OCI-LY7 (cell line): ENCODE measurements around the gene CDKN2A.

Experiments
- CTCF ChIP-seq: fragments of 200-600 bp; sonication (generic); conservative IDR thresholded peaks from 2 replicates; pipeline ENCODE4 v1.5.1; 2014; ENCODE audit warnings: mild to moderate bottlenecking, antibody characterized with exemption, low read length, moderate library complexity, mixed read lengths
- EZH2phosphoT487 ChIP-seq: fragments of 200-600 bp; sonication (generic); IDR thresholded peaks from 2 replicates; pipeline ENCODE4 v1.6.1; 2018; ENCODE audit warnings: low read depth, borderline replicate concordance, mild to moderate bottlenecking, mixed run types, antibody characterized with exemption, low read length, moderate library complexity, mixed read lengths

- TF ChIP-seq CTCF: no peak
- TF ChIP-seq EZH2phosphoT487: no peak
These were observed 32.6 kb downstream of the CDKN2A start for GRCh38 chr9:21961569-21961968.
